Psoas muscle (tissue), 8 donors: ENCODE measurements around the gene HOXD8. TPM values are rescaled to one million over a fixed set of nuclear protein-coding genes. Genes with fewer than 3 reads are reported as not detected.

ENCODE experiments used
- ATAC-seq, 4 donors: fragments of 200-7000 bp; cut with Tn5 transposase; one replicate each; pipeline ENCODE4 v1.9.1; 2020; ENCODE audit warnings: moderate library complexity in 3 of 4, mild to moderate bottlenecking in 2 of 4
- DNase-seq, 2 donors: peaks; one replicate each; pipeline ENCODE4 v3.0.0-alpha.2; 2020
- H3K27ac ChIP-seq: fragments of 200-600 bp; one replicate; pipeline ENCODE4 v1.8.0; 2022
- H3K27me3 ChIP-seq, 3 donors: fragments of 200-600 bp in 1 of 3; one replicate each; pipeline versions ENCODE4 v1.6.1 to v1.8.0; 2013 to 2022; ENCODE audit warnings: low read length in 2 of 3, mild to moderate bottlenecking in 2 of 3, moderate library complexity in 1 of 3; ENCODE audit not compliant: insufficient read depth in 3 of 3
- H3K36me3 ChIP-seq, 2 donors: fragments of 200-600 bp in 1 of 2; one replicate each; pipeline versions ENCODE4 v1.6.1 to v1.8.0; 2013 to 2022; ENCODE audit warnings: low read depth in 1 of 2, mild to moderate bottlenecking in 1 of 2, moderate library complexity in 1 of 2; ENCODE audit not compliant: insufficient read depth in 1 of 2
- H3K4me1 ChIP-seq: fragments of 200-600 bp; one replicate; pipeline ENCODE4 v1.8.0; 2022
- H3K4me3 ChIP-seq: fragments of 200-600 bp; one replicate; pipeline ENCODE4 v1.8.0; 2022; ENCODE audit warnings: mild to moderate bottlenecking
- H3K9me3 ChIP-seq: fragments of 200-600 bp; one replicate; pipeline ENCODE4 v1.8.0; 2022
- CTCF ChIP-seq: fragments of 200-600 bp; IDR thresholded peaks from one replicate; pipeline ENCODE4 v1.8.0; 2022; ENCODE audit warnings: antibody characterized with exemption
- WGBS, 3 donors: extraction: QIAGEN DNeasy Blood & Tissue Kit; methylation state at CpG; one replicate each; pipeline versions ENCODE4 v1.1.6 to v1.1.7; 2013; 5-methylcytosine and 5-hydroxymethylcytosine counted together
- intact Hi-C, 2 donors: fragments of 100-400 bp; cut with DNase I; formaldehyde crosslinking; loops; one replicate each; pipeline versions ENCODE4 v1.11.0 to v1.14.2; 2022
- polyA plus RNA-seq, 3 donors: library from polyadenylated mRNA; stranded (reverse); fragments of 200-250 nt; gene quantifications; one replicate each; pipeline ENCODE4 v1.2.3, GENCODE V29; 2013
- total RNA-seq, 4 donors: library from RNA; stranded (reverse); fragmentation: NEBNext Ultra II Directional in 2 of 4; extraction: Animal tissue kit (Norgen Biotek cat#: 25700) in 2 of 4; gene quantifications; one replicate each; pipeline versions ENCODE4 v1.2.1 to v1.2.4, GENCODE V29; 2021 to 2023
- donor health status: healthy with polysubstance abuse.
- donor health status: DM: no; HTN: no; CAD: no; lungs with moderate emphysema.
- donor health status: Bipolar disorder and iron deficiency.
- donor health status: healthy.
- donor health status: DM: yes; HTN: yes; CAD: no.
- donor health status: DM: no; HTN: no; CAD: no.
- donor health status: DM: no; HTN: no; CAD: no.
- donor health status: DM: yes; HTN: yes; CAD: no.

The HOXD8 gene
- total and polyA plus RNA-seq, 7 donors: 3.3 to 52.5 (median 12.9) TPM

- Histone ChIP-seq H3K27ac (no peak overlapping the region), H3K9me3 (no peaks in the 10 kb centered on the region), H3K36me3 (no peaks in the 10 kb centered on the region), H3K4me1 (peaks cover 22% of the 10 kb centered on the region), H3K4me3 (no peak overlapping the region), H3K27me3 (peaks cover 4 to 98% (median 65%) of the 10 kb centered on the region in 3 donors)
- ATAC-seq: no peak
- no peak for DNase-seq
- intact Hi-C loops: loop anchor here (5.0 to 10.0 kb wide), 4 partner anchors 82 to 717 kb away; partner anchors contain the start of gene LNPK (in 1 of the 2)
- TF ChIP-seq CTCF: no peak
- whole genome bisulfite sequencing, 3 donors: 5 to 10% (median 8%) methylated on average over 24 to 26 of the region's 26 CpGs
These were observed 44.8 kb upstream of the HOXD8 start for GRCh38 chr2:176084611-176085119.

- H3K4me3 ChIP-seq: no peak overlapping the region
- no peak overlapping the region for H3K27ac ChIP-seq
- H3K36me3 ChIP-seq: no peaks in the 10 kb centered on the region
- peaks cover 19% of the 10 kb centered on the region for H3K4me1 ChIP-seq
- ATAC-seq (no peak), DNase-seq (no peak)
- TF ChIP-seq CTCF: no peak
- H3K27me3 ChIP-seq: peaks cover 5 to 99% (median 66%) of the 10 kb centered on the region in 3 donors
- intact Hi-C loops: loop anchor here (5.0 to 10.0 kb wide), 3 partner anchors 230 to 718 kb away; no protein-coding TSS in a partner anchor
- WGBS, 3 donors: 4 to 6% (median 6%) methylated on average over 39 to 40 of the region's 40 CpGs
- no peaks in the 10 kb centered on the region for H3K9me3 ChIP-seq
These were observed 44.3 kb upstream of the HOXD8 start for GRCh38 chr2:176085120-176085788.

- intact Hi-C loops: loop anchor here (2.0 to 10.0 kb wide), 5 partner anchors 231 to 719 kb away; no protein-coding TSS in a partner anchor
- Histone ChIP-seq H3K36me3 (no peaks in the 10 kb centered on the region), H3K9me3 (no peaks in the 10 kb centered on the region), H3K4me1 (peaks cover 12% of the 10 kb centered on the region), H3K27me3 (peaks cover 5 to 100% (median 64%) of the 10 kb centered on the region in 3 donors), H3K27ac (no peak overlapping the region), H3K4me3 (peak overlapping the region; percentile 51)
- 6 to 7% (median 6%) methylated on average over 46 of the region's 46 CpGs for WGBS, 3 donors
- ATAC-seq (peak; percentile 37 to 73 (median 48)), DNase-seq (no peak)
- TF ChIP-seq CTCF: peak; percentile 53
These were observed 43.4 kb upstream of the HOXD8 start for GRCh38 chr2:176085861-176086771.

GRCh38 chr2:176087330-176088047, 42.0 kb upstream of the HOXD8 start:
- Histone ChIP-seq H3K9me3 (no peaks in the 10 kb centered on the region), H3K27ac (no peak overlapping the region), H3K36me3 (no peaks in the 10 kb centered on the region), H3K4me1 (peaks cover 12% of the 10 kb centered on the region), H3K4me3 (no peak overlapping the region), H3K27me3 (peaks cover 5 to 100% (median 64%) of the 10 kb centered on the region in 3 donors)
- WGBS, 3 donors: 64 to 69% (median 67%) methylated on average over 29 of the region's 29 CpGs
- TF ChIP-seq CTCF: no peak
- DNase-seq: no peak
- intact Hi-C loops: loop anchor here (2.0 to 10.0 kb wide), 5 partner anchors 233 to 720 kb away; no protein-coding TSS in a partner anchor
- no peak for ATAC-seq
